ENCODE data around the gene CADPS2. TPM values are rescaled to one million over a fixed set of nuclear protein-coding genes. Genes with fewer than 3 reads are reported as not detected.

The CADPS2 gene
- polyA plus RNA-seq, 1 donor (not counting 4 experiments of a cell fraction or from before 2014, with no cell fraction given): 0.35 TPM

GRCh38 chr7:122919643-122920181 lies 33.5 kb upstream of the CADPS2 start:
- no peaks in the 10 kb centered on the region for H3K27me3 ChIP-seq (ENCODE audit: control insufficient read depth, extremely low read depth, insufficient read depth, low read length)
- H4K20me1 ChIP-seq (ENCODE audit: control insufficient read depth, extremely low read depth, insufficient read depth, low read length): no peaks in the 10 kb centered on the region
- no peaks in the 10 kb centered on the region for H3K9me3 ChIP-seq (ENCODE audit: control insufficient read depth, low read depth, low read length)
- H3K36me3 ChIP-seq (ENCODE audit: control insufficient read depth in 2 of 2, extremely low read depth in 1 of 2, insufficient read depth in 2 of 2, low read length in 2 of 2): no peaks in the 10 kb centered on the region
- TF ChIP-seq EZH2 (IDR thresholded peaks at IDR 0.05; ENCODE audit: low read length) (no peak), CTCF (optimal IDR thresholded peaks at IDR 0.05 in 1 of 3, IDR thresholded peaks at IDR 0.05 in 1 of 3, conservative IDR thresholded peaks at IDR 0.05 in 1 of 3; ENCODE audit: extremely low read depth in 1 of 3, insufficient read depth in 2 of 3, low read length in 3 of 3) (no peak)
- DNase-seq (ENCODE audit: low read depth, low spot score): no peak
- FAIRE-seq: no peak
- H2AFZ ChIP-seq (ENCODE audit: control insufficient read depth, low read length): no peak overlapping the region
- H3K9me1 ChIP-seq (ENCODE audit: control insufficient read depth, extremely low read depth, insufficient read depth, low read length): no peaks in the 10 kb centered on the region
- H3K79me2 ChIP-seq (ENCODE audit: control insufficient read depth, insufficient read depth, low read length): no peaks in the 10 kb centered on the region
- no peak overlapping the region for H3K27ac ChIP-seq (ENCODE audit: control insufficient read depth, insufficient read depth, low read length)
- dilution Hi-C loops (cut with MboI; ENCODE audit: extremely low pct_ligation_motif_present, low sequenced_read_pairs): no loop called here
- no peaks in the 10 kb centered on the region for H3K4me1 ChIP-seq (ENCODE audit: control insufficient read depth, extremely low read depth, insufficient read depth, low read length)
- no peak overlapping the region for H3K9ac ChIP-seq (ENCODE audit: control insufficient read depth, extremely low read depth, insufficient read depth, low read length)
- no peak overlapping the region for H3K4me3 ChIP-seq (ENCODE audit: control insufficient read depth in 2 of 3, extremely low read depth in 1 of 3, insufficient read depth in 2 of 3, low read depth in 1 of 3, low read length in 3 of 3)
- no peak overlapping the region for H3K4me2 ChIP-seq (ENCODE audit: control insufficient read depth, extremely low read depth, insufficient read depth, low read depth, low read length)

DNA sequence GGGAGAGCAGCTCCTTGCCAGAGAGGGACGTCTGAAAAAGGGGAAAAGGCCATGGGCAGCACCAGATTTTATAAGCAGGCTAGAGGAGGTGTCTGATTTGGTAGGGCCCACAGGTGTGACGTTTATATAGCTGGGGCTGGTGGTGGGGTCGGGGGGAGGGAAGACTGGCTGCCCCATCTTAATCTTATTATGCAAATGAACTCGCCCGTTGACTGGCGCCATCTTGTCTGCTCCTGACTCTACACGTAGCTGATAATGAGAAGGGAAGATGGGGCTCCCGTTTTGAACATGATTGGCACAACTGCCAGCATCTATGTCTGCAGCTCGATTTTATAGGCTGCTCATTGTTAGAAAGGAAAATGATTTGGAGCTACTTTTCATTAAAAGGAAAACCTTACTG lies 28.6 kb upstream of the CADPS2 start:
- dilution Hi-C loops (cut with MboI; ENCODE audit: extremely low pct_ligation_motif_present, low sequenced_read_pairs): no loop called here
- DNase-seq (ENCODE audit: low read depth, low spot score): no peak
- Histone ChIP-seq H3K4me1 (ENCODE audit: control insufficient read depth, extremely low read depth, insufficient read depth, low read length) (no peaks in the 10 kb centered on the region), H3K9me3 (ENCODE audit: control insufficient read depth, low read depth, low read length) (no peaks in the 10 kb centered on the region), H3K36me3 (ENCODE audit: control insufficient read depth in 2 of 2, extremely low read depth in 1 of 2, insufficient read depth in 2 of 2, low read length in 2 of 2) (no peaks in the 10 kb centered on the region), H3K27ac (ENCODE audit: control insufficient read depth, insufficient read depth, low read length) (no peak overlapping the region), H3K79me2 (ENCODE audit: control insufficient read depth, insufficient read depth, low read length) (no peaks in the 10 kb centered on the region), H3K4me2 (ENCODE audit: control insufficient read depth, extremely low read depth, insufficient read depth, low read depth, low read length) (no peak overlapping the region), H3K9me1 (ENCODE audit: control insufficient read depth, extremely low read depth, insufficient read depth, low read length) (no peaks in the 10 kb centered on the region), H2AFZ (ENCODE audit: control insufficient read depth, low read length) (no peak overlapping the region), H4K20me1 (ENCODE audit: control insufficient read depth, extremely low read depth, insufficient read depth, low read length) (no peaks in the 10 kb centered on the region), H3K27me3 (ENCODE audit: control insufficient read depth, extremely low read depth, insufficient read depth, low read length) (no peaks in the 10 kb centered on the region), H3K9ac (ENCODE audit: control insufficient read depth, extremely low read depth, insufficient read depth, low read length) (no peak overlapping the region), H3K4me3 (ENCODE audit: control insufficient read depth in 2 of 3, extremely low read depth in 1 of 3, insufficient read depth in 2 of 3, low read depth in 1 of 3, low read length in 3 of 3) (no peak overlapping the region)
- no peak for FAIRE-seq
- TF ChIP-seq CTCF (optimal IDR thresholded peaks at IDR 0.05 in 1 of 3, IDR thresholded peaks at IDR 0.05 in 1 of 3, conservative IDR thresholded peaks at IDR 0.05 in 1 of 3; ENCODE audit: extremely low read depth in 1 of 3, insufficient read depth in 2 of 3, low read length in 3 of 3) (no peak), EZH2 (IDR thresholded peaks at IDR 0.05; ENCODE audit: low read length) (no peak)

Measured in keratinocyte (primary cell).